Keratinocyte (primary cell): ENCODE data around the gene PLGRKT.
"Not testable (repeated sequence)": the region's sequence is repeated elsewhere in the genome, so short reads cannot be mapped to it uniquely, and the experiment has no call there.

Source experiments
- CTCF ChIP-seq, 3 experiments: IDR thresholded peaks in 1 of 3; conservative IDR thresholded peaks in 1 of 3; optimal IDR thresholded peaks in 1 of 3; 2 replicates in 2 of 3; 3 replicates in 1 of 3; pipeline versions ENCODE3 to v1.5.1; 2011; ENCODE audit warnings: low read length in 3 of 3, mild to moderate bottlenecking in 3 of 3, moderate library complexity in 2 of 3, control low read depth in 1 of 3, inconsistent platforms in 1 of 3; ENCODE audit not compliant: insufficient read depth in 2 of 3; ENCODE audit errors: extremely low read depth in 1 of 3
- EZH2 ChIP-seq: IDR thresholded peaks from one replicate; pipeline ENCODE4 v1.6.1; 2012; ENCODE audit warnings: inconsistent platforms, mild to moderate bottlenecking, low read length, moderate library complexity

- not testable (repeated sequence) for TF ChIP-seq CTCF (optimal IDR thresholded peaks at IDR 0.05 in 1 of 3, IDR thresholded peaks at IDR 0.05 in 1 of 3, conservative IDR thresholded peaks at IDR 0.05 in 1 of 3; ENCODE audit: extremely low read depth in 1 of 3, insufficient read depth in 2 of 3, low read length in 3 of 3); EZH2
Measured at GRCh38 chr9:5316406-5316805, 121.3 kb downstream of the PLGRKT start.
